ENCODE measurements around the gene TMIGD3.

- no peak for TF ChIP-seq CTCF (IDR thresholded peaks at IDR 0.05)
- peak in 2 of 4 donors; percentile 13 to 38 for TF ChIP-seq POLR2AphosphoS5 (IDR thresholded peaks at IDR 0.05)
- no peak for TF ChIP-seq POLR2A (IDR thresholded peaks at IDR 0.05)
These were observed 1.8 kb downstream of the TMIGD3 start for GRCh38 chr1:111501645-111502044.

Measured in sigmoid colon (tissue), 4 donors.